Activated CD4-positive, alpha-beta T cell treated with anti-CD3 and anti-CD28 coated beads, Interleukin-2, amount 50 U/mL, for 48 hours (primary cell): Measurements from ENCODE around the gene GLG1.
A peak's percentile ranks its signal among the peaks of the same experiment; 100 is the strongest.
"Not testable (repeated sequence)": the region's sequence is repeated elsewhere in the genome, so short reads cannot be mapped to it uniquely, and the experiment has no call there.

Experiments used
- DNase-seq, 2 experiments: peaks; one replicate each; pipeline ENCODE4 v3.0.0-alpha.2; 2020

Gene GLG1

GRCh38 chr16:74430036-74430712 lies 176.7 kb downstream of the GLG1 start:
- DNase-seq = peak; percentile 56 to 64

GRCh38 chr16:74428493-74428892 lies 178.4 kb downstream of the GLG1 start:
- DNase-seq = not testable (repeated sequence)

GRCh38 chr16:74425751-74426150 lies 181.2 kb downstream of the GLG1 start:
- DNase-seq = not testable (repeated sequence)

- not testable (repeated sequence) for DNase-seq
Observed at GRCh38 chr16:74423721-74424120, 183.2 kb downstream of the GLG1 start.

GRCh38 chr16:74422086-74422485 lies 184.8 kb downstream of the GLG1 start:
- DNase-seq = not testable (repeated sequence)

- DNase-seq = not testable (repeated sequence)
Observed at GRCh38 chr16:74421482-74421785, 185.5 kb downstream of the GLG1 start.

- DNase-seq = not testable (repeated sequence)
Observed at GRCh38 chr16:74420612-74421481, 186.1 kb downstream of the GLG1 start, which contains the start of gene CLEC18B. CLEC18B (minus strand) TSS chr16:74421478; CDS start chr16:74421270, 208 bp downstream.

GRCh38 chr16:74419811-74420210 lies 187.1 kb downstream of the GLG1 start:
- not testable (repeated sequence) for DNase-seq

GRCh38 chr16:74417897-74418296 lies 189.0 kb downstream of the GLG1 start:
- DNase-seq = not testable (repeated sequence)

- not testable (repeated sequence) for DNase-seq
Observed at GRCh38 chr16:74413920-74414319, 193.0 kb downstream of the GLG1 start.

- not testable (repeated sequence) for DNase-seq
Observed at GRCh38 chr16:74413485-74413884, 193.4 kb downstream of the GLG1 start.

GRCh38 chr16:74412775-74413390 lies 194.0 kb downstream of the GLG1 start:
- not testable (repeated sequence) for DNase-seq

GRCh38 chr16:74412138-74412774 lies 194.7 kb downstream of the GLG1 start:
- not testable (repeated sequence) for DNase-seq

GRCh38 chr16:74410981-74411380 lies 195.9 kb downstream of the GLG1 start:
- not testable (repeated sequence) for DNase-seq

- not testable (repeated sequence) for DNase-seq
Observed at GRCh38 chr16:74410057-74410957, 196.6 kb downstream of the GLG1 start.

- DNase-seq = not testable (repeated sequence)
Observed at GRCh38 chr16:74409185-74409981, 197.5 kb downstream of the GLG1 start.

GRCh38 chr16:74407362-74407705 lies 199.6 kb downstream of the GLG1 start:
- not testable (repeated sequence) for DNase-seq

- not testable (repeated sequence) for DNase-seq
Observed at GRCh38 chr16:74406600-74407361, 200.1 kb downstream of the GLG1 start.

- DNase-seq = not testable (repeated sequence)
Observed at GRCh38 chr16:74404148-74404933, 202.6 kb downstream of the GLG1 start.
